Stimulated activated CD4-positive, alpha-beta T cell treated with anti-CD3 and anti-CD28 coated beads, Interleukin-2, amount 100 ng/mL, for 48 hours (primary cell): ENCODE data around the gene GATAD2B.

Experiments used
- DNase-seq, 2 donors: peaks; one replicate each; pipeline ENCODE4 v3.0.0-alpha.2; 2020

Gene GATAD2B

GRCh38 chr1:153827168-153827964 is 95.4 kb downstream of the GATAD2B start:
- DNase-seq = no peak

DNA sequence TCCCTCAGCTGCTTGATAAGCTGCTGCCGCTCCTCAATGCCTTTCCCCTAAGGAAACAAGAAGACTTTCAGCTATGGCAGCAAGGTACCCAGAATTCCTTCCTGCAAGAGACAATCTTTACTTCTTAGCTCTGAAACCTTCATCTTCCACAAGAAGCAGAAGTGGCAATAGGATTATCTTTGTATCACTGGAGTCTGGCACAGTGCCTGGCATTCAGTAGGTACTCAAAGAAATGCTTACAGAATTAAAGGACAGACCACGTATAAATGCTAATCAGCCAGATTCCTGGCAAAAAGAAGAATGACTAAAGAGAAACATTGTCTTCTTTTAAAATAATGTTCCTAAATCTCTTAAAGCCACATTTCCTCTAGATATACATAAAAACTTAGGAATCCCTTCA is 103.9 kb downstream of the GATAD2B start:
- no peak for DNase-seq

DNA sequence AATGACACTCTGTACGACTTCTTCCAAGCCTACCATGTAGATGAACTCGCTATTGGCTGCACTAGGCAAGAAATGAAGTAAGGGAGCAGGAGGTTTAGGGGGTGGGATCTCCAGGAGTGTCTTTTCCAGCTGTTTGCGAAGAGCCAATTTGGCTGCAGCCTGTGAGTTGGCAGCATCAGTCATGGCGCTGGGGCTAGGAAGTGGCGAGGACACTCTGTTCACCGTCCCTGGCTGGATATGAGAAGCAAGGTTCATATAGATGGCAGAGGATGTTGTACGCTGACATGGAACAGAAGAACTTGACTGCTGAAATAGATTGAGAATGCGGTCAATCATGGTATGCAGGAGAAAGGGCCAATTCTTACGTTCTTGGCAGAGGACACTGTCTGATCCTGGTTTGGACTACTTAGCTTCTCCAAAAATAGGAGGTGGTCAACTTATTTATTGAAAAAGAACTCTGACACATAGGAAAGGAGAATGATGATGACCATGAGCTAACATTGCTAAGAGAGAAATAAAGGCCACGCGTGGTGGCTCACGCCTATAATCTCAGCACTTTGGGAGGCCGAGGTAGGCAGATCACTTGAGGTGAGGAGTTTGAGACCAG is 106.4 kb downstream of the GATAD2B start:
- no peak for DNase-seq

GRCh38 chr1:153805886-153806719 is 116.7 kb downstream of the GATAD2B start:
- DNase-seq = no peak

- peak; percentile 57 to 61 for DNase-seq
Measured at GRCh38 chr1:153805042-153805745, 117.6 kb downstream of the GATAD2B start.

- no peak for DNase-seq
Measured at GRCh38 chr1:153804112-153804511, 118.7 kb downstream of the GATAD2B start.

GRCh38 chr1:153803470-153804056 is 119.2 kb downstream of the GATAD2B start:
- no peak for DNase-seq

DNA sequence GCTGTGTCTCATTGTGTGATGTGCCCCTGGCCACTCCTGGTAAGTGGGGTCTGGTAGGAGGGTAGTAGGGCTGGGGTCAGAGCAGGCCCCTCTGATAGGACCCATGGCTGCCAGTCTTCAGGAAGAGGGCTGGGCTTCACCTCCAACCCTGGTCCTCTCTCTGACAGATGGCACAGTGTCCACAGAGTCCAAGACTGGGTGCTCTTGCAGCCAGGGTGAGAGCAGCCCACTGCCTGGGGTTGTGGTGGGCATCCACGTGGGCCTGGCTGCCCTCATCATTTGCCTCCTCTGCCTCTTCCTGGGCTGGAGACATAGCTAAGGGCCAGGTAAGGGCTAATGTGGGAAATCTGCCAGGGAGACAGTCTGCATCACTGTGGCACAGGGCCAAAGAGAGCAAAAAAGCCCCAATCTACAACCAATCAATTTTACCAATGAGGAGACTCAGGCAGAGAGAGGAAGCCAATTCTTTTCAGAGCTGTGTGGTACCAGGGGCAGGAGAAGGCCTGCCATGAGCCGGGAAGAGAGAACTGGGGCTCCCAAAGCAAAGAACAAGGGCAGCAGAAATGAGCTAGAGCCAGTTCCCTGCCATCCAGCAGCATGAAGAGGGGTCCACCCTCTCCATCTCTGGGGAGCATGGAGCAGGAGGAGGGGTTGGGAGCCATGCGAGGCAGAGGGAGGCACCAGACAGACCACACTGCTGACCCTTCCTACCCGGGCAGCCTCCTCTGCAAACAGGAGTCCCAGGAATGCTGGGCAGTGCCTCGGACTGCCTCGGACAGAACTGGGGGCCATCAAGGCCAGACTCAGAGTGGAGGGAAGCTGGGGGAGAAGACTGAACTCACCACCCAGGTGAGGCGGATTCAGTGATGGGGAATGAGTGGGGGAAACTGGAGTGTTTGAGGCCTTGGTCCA is 120.7 kb downstream of the GATAD2B start:
- DNase-seq = no peak

DNA sequence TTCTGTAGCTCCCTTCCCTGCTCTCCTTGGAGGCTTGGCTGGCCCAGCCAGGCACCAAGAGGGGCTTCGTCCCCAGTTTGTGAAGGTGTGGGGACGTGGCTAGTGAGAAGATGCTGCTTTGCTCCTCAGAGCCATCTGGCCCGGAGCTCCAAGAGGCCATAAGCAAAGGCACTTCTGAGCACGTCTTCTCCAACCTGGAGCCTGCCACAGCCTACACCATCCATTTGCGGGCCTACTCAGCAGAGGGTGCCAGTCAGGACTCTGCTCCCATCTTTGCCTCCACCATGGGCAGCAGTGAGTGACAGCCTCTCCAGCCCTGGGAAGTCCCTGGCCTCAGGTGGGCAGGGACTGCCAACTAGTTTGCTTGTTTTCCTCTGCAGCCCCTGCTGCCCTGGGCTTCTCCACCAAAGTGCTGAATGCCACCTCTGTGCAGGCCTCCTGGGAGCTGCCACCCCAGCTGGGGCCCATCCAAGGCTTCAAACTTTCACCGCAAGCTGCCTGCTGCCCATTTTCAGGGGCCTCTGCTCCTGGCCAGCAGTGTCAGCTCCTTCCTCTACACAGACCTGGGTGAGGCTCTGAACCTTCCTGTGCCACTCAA is 121.6 kb downstream of the GATAD2B start:
- DNase-seq = no peak

DNA sequence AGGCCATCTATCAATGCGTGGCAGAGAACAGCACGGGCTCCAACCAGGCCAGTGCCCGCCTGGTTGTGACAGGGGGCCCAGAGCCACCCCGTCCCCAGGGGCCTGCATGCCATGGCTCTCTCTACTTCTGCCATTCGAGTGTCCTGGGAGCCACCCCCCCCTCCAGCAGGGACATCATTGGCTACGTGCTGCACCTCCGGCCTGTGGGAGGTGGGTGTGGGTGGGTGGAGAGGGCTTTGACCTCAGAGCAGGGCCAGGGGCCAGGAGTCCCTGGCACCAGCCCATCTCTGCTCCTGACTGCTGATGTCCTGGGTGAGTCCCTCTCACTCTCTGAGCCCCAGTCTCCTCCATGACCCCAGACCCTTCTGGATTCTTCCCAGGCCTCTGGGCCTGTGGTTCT is 122.3 kb downstream of the GATAD2B start:
- DNase-seq = no peak

GRCh38 chr1:153799566-153800465 is 123.0 kb downstream of the GATAD2B start:
- no peak for DNase-seq

DNA sequence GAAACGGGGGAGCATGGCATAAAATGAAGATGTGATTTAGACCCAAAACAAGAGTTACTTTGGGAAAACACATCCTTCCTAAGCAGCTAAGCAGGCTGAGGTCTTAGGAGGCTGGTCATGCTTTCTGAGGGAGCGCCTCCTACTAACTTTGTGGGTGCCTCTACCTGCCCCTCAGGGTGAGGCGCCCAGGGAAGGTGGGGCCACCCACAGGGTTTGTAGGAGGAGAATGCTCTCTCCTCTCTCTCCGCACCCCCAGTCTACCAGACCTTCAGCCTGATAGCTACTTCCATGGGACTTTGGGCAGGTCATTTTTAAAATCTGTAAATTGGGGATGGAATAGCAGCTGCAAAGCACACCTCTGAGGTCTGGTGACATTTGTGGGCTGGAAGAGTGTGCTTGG is 123.8 kb downstream of the GATAD2B start:
- no peak for DNase-seq

GRCh38 chr1:153798468-153798780 is 124.3 kb downstream of the GATAD2B start:
- DNase-seq = no peak

GRCh38 chr1:153796786-153797659 is 125.7 kb downstream of the GATAD2B start:
- DNase-seq = peak; percentile 83 to 87

- DNase-seq = no peak
Measured at GRCh38 chr1:153795934-153796785, 126.6 kb downstream of the GATAD2B start.

DNA sequence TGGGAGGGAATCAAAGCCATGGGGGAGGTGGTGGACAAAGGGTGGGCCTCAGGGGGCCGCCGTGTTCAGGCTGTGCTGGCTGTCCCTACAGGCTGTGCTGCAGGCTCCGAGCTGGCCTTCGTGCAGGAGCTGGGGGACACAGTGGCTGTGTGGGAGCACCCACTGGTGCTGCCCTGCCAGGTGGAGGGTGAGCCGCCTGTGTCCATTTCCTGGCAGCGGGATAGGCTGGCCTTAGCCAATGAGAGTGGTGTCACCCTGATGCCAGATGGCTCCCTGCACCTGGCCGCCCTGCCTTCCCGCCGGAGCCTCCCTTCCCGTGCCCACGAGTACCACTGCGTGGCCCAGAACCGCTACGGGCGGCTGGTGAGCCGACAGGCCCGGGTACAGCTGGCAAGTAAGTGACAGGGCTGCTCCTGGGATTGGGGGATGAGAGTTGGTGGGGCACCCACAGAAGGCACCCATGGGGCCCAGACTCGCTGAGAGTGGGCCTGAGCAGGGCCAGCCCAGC is 127.4 kb downstream of the GATAD2B start:
- no peak for DNase-seq

DNA sequence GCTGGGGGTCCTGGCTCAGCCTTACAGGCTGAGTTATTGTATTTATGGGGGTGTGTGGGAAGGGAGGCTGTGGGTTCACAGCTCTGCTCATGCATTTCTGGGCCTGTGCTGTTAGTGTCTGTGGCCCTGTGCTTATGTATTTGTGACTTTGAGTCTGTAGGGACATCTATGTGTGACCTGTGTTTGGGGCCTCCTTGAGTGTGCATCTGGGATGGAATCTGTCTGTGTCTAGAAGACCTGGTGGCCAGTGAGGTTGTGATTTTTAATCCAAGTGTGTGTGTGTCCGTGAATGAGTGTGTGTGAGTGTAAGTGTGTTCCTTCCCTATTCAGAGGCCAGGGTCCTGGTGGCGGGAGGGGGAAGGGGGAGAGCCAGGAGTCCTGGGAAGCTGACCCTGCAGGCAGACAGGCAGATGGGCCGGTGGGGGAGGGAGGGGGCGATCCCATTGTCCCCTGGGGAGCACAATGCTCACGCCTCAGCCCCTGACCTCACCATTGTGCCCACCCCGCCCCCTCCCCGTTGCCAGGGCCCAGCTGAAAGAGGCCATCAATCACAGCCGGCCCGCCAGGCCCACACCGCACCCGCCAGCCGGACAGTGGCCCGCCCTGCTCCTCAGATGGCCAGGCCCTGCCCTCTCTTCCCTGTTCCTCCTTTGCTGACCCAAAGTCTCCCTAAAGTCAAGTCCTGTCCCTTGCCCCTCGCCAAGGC is 128.0 kb downstream of the GATAD2B start:
- DNase-seq = no peak
